MM.1S (cell line): Measurements from ENCODE around the gene CAMK2G.

ENCODE experiments used
- DNase-seq: peaks from one replicate; pipeline ENCODE4 v3.0.0-alpha.2; 2015
- H2AFZ ChIP-seq: fragments of 300-600 bp; sonication (generic); 2 replicates; pipeline ENCODE4 v1.6.0; 2016; ENCODE audit warnings: antibody characterized with exemption, low read length
- H3F3A ChIP-seq: fragments of 300-600 bp; sonication (generic); 2 replicates; pipeline ENCODE4 v1.6.1; 2016; ENCODE audit warnings: mild to moderate bottlenecking, antibody characterized with exemption, low read length, moderate library complexity, mixed read lengths; ENCODE audit not compliant: insufficient read depth
- H3K27ac ChIP-seq: fragments of 300-600 bp; sonication (generic); 2 replicates; pipeline ENCODE4 v1.5.1; 2016; ENCODE audit warnings: mild to moderate bottlenecking, low read length
- H3K27me3 ChIP-seq: fragments of 300-600 bp; sonication (generic); replicated peaks from 2 replicates; pipeline ENCODE4 v1.6.0; 2016; ENCODE audit warnings: low read length; ENCODE audit not compliant: insufficient read depth
- H3K36me3 ChIP-seq: fragments of 300-600 bp; sonication (generic); replicated peaks from 2 replicates; pipeline ENCODE4 v1.6.1; 2016; ENCODE audit warnings: mild to moderate bottlenecking, low read length, mixed read lengths; ENCODE audit not compliant: insufficient read depth
- H3K4me1 ChIP-seq: fragments of 300-600 bp; sonication (generic); 2 replicates; pipeline ENCODE4 v1.6.1; 2016; ENCODE audit warnings: low read length, mixed read lengths
- H3K4me2 ChIP-seq: fragments of 300-600 bp; sonication (generic); 2 replicates; pipeline ENCODE4 v1.6.0; 2016; ENCODE audit warnings: low read depth, low read length
- H3K4me3 ChIP-seq: fragments of 300-600 bp; sonication (generic); 2 replicates; pipeline ENCODE4 v1.5.1; 2016; ENCODE audit warnings: low read length, mixed read lengths
- H3K79me2 ChIP-seq: fragments of 300-600 bp; sonication (generic); 2 replicates; pipeline ENCODE4 v1.6.1; 2016; ENCODE audit warnings: mixed run types, low read length, mixed read lengths
- H3K9ac ChIP-seq: fragments of 300-600 bp; sonication (generic); 2 replicates; pipeline ENCODE4 v1.6.1; 2016; ENCODE audit warnings: low read length, mixed read lengths
- H3K9me2 ChIP-seq: fragments of 300-600 bp; sonication (generic); replicated peaks from 2 replicates; pipeline ENCODE4 v1.6.1; 2016; ENCODE audit warnings: mild to moderate bottlenecking, low read length, mixed read lengths; ENCODE audit not compliant: insufficient read depth
- H3K9me3 ChIP-seq: fragments of 300-600 bp; sonication (generic); replicated peaks from 2 replicates; pipeline ENCODE4 v1.6.1; 2016; ENCODE audit warnings: mild to moderate bottlenecking, low read length, mixed read lengths; ENCODE audit not compliant: insufficient read depth
- H4K20me1 ChIP-seq: fragments of 300-600 bp; sonication (generic); 2 replicates; pipeline ENCODE4 v1.6.1; 2016; ENCODE audit warnings: mild to moderate bottlenecking, low read length, moderate library complexity, mixed read lengths; ENCODE audit not compliant: insufficient read depth
- CTCF ChIP-seq: fragments of 300-600 bp; sonication (generic); IDR thresholded peaks from 2 replicates; pipeline ENCODE4 v1.5.1; 2016; ENCODE audit warnings: antibody characterized with exemption, low read length, mixed read lengths
- EZH2 ChIP-seq: fragments of 300-600 bp; sonication (generic); optimal IDR thresholded peaks from 2 replicates; pipeline ENCODE3; 2017; ENCODE audit warnings: low read depth, mild to moderate bottlenecking, antibody characterized with exemption, low read length, mixed read lengths
- EZH2phosphoT487 ChIP-seq: fragments of 300-600 bp; sonication (generic); IDR thresholded peaks from 2 replicates; pipeline ENCODE4 v1.6.1; 2018; ENCODE audit warnings: antibody characterized with exemption, low read length

The CAMK2G gene

GRCh38 chr10:73901261-73901660 is 26.9 kb upstream of the CAMK2G start:
- H3K9ac ChIP-seq: no peak overlapping the region
- no peak overlapping the region for H3K4me2 ChIP-seq
- H3K9me2 ChIP-seq: no peaks in the 10 kb centered on the region
- H2AFZ ChIP-seq: no peak overlapping the region
- H3K36me3 ChIP-seq: no peaks in the 10 kb centered on the region
- no peaks in the 10 kb centered on the region for H4K20me1 ChIP-seq
- no peaks in the 10 kb centered on the region for H3F3A ChIP-seq
- H3K79me2 ChIP-seq: no peaks in the 10 kb centered on the region
- no peak overlapping the region for H3K4me3 ChIP-seq
- no peaks in the 10 kb centered on the region for H3K9me3 ChIP-seq
- no peak for TF ChIP-seq EZH2phosphoT487
- TF ChIP-seq CTCF: no peak
- TF ChIP-seq EZH2: no peak
- H3K4me1 ChIP-seq: no peaks in the 10 kb centered on the region
- DNase-seq: no peak
- H3K27ac ChIP-seq: no peak overlapping the region
- no peaks in the 10 kb centered on the region for H3K27me3 ChIP-seq

GRCh38 chr10:73900064-73900463 is 25.7 kb upstream of the CAMK2G start:
- Histone ChIP-seq H4K20me1 (no peaks in the 10 kb centered on the region), H3K27ac (no peak overlapping the region), H3K27me3 (no peaks in the 10 kb centered on the region), H3F3A (no peaks in the 10 kb centered on the region), H3K79me2 (no peaks in the 10 kb centered on the region), H3K4me1 (no peaks in the 10 kb centered on the region), H3K36me3 (no peaks in the 10 kb centered on the region), H3K9me3 (no peaks in the 10 kb centered on the region), H3K4me2 (no peak overlapping the region), H2AFZ (no peak overlapping the region), H3K4me3 (no peak overlapping the region), H3K9me2 (no peaks in the 10 kb centered on the region), H3K9ac (no peak overlapping the region)
- TF ChIP-seq CTCF (no peak), EZH2phosphoT487 (no peak), EZH2 (no peak)
- DNase-seq: no peak

- Histone ChIP-seq H3K36me3 (no peaks in the 10 kb centered on the region), H3K27me3 (no peaks in the 10 kb centered on the region), H3K9ac (no peak overlapping the region), H2AFZ (no peak overlapping the region), H3K79me2 (no peaks in the 10 kb centered on the region), H4K20me1 (no peaks in the 10 kb centered on the region), H3K9me2 (no peaks in the 10 kb centered on the region), H3K4me1 (no peaks in the 10 kb centered on the region), H3K27ac (no peak overlapping the region), H3F3A (no peaks in the 10 kb centered on the region), H3K4me3 (no peak overlapping the region), H3K4me2 (no peak overlapping the region), H3K9me3 (no peaks in the 10 kb centered on the region)
- TF ChIP-seq CTCF: no peak
- TF ChIP-seq EZH2: no peak
- no peak for TF ChIP-seq EZH2phosphoT487
- DNase-seq: no peak
Measured at GRCh38 chr10:73899423-73899822, 25.1 kb upstream of the CAMK2G start.
